Measurements from ENCODE around the gene ITGAD.

DNA sequence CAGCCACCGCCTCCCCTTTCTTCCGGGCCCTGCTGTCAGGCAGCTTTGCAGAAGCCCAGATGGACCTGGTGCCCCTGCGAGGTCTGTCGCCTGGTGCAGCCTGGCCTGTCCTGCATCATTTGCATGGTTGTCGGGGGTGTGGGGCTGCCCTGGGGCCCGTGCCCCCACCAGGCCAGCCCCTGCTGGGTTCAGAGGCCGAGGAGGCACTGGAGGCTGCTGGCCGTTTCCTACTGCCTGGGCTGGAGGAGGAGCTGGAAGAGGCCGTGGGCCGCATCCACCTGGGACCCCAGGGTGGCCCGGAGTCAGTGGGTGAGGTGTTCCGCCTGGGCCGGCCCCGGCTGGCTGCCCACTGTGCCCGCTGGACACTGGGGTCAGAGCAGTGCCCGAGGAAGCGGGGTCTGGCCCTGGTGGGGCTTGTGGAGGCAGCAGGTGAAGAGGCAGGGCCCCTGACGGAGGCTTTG is 73.3 kb downstream of the ITGAD start:
- TF ChIP-seq, protein P1, sequence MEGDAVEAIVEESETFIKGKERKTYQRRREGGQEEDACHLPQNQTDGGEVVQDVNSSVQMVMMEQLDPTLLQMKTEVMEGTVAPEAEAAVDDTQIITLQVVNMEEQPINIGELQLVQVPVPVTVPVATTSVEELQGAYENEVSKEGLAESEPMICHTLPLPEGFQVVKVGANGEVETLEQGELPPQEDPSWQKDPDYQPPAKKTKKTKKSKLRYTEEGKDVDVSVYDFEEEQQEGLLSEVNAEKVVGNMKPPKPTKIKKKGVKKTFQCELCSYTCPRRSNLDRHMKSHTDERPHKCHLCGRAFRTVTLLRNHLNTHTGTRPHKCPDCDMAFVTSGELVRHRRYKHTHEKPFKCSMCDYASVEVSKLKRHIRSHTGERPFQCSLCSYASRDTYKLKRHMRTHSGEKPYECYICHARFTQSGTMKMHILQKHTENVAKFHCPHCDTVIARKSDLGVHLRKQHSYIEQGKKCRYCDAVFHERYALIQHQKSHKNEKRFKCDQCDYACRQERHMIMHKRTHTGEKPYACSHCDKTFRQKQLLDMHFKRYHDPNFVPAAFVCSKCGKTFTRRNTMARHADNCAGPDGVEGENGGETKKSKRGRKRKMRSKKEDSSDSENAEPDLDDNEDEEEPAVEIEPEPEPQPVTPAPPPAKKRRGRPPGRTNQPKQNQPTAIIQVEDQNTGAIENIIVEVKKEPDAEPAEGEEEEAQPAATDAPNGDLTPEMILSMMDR (conservative IDR thresholded peaks at IDR 0.05; ENCODE audit: low read depth, low read length) = no peak
- TF ChIP-seq EZH2 (IDR thresholded peaks at IDR 0.05; ENCODE audit: borderline replicate concordance, low read depth, low read length, poor library complexity, severe bottlenecking) = no peak

Data from A673 (cell line).